LNCaP clone FGC (cell line): ENCODE results near the gene GPR22.

Experiments
- DNase-seq: peaks from one replicate; pipeline ENCODE4 v3.0.0-alpha.2; 2011; ENCODE audit warnings: low read depth
- H3K4me3 ChIP-seq: 2 replicates; pipeline ENCODE4 v1.5.1; 2011; ENCODE audit warnings: mild to moderate bottlenecking, low read depth, low read length, control low read depth
- CTCF ChIP-seq: IDR thresholded peaks from 2 replicates; pipeline ENCODE4 v1.5.1; 2012; ENCODE audit warnings: mild to moderate bottlenecking; ENCODE audit not compliant: control insufficient read depth, insufficient read depth; ENCODE audit errors: extremely low read depth

GPR22 gene

GRCh38 chr7:107505362-107505761, 35.5 kb downstream of the GPR22 start:
- no peak for TF ChIP-seq CTCF
- no peak for DNase-seq
- H3K4me3 ChIP-seq, result no peak overlapping the region

- DNase-seq, result peak; percentile 84
- TF ChIP-seq CTCF, result no peak
- 0 out of 2 replicates have a peak overlapping the region, but pooled peaks have one; percentile 12 for H3K4me3 ChIP-seq
Observed at GRCh38 chr7:107505997-107506673, 36.3 kb downstream of the GPR22 start.

GRCh38 chr7:107506674-107507339, 37.0 kb downstream of the GPR22 start:
- DNase-seq, result peak; percentile 86
- 0 out of 2 replicates have a peak overlapping the region, but pooled peaks have one; percentile 12 for H3K4me3 ChIP-seq
- no peak for TF ChIP-seq CTCF
